PFSK-1 (cell line): ENCODE measurements around the gene ARL3.

Experiments
- POLR2AphosphoS5 ChIP-seq: IDR thresholded peaks from 2 replicates; pipeline ENCODE4 v1.6.1; 2012; ENCODE audit warnings: low read depth, mild to moderate bottlenecking, control low read depth, low read length, moderate library complexity
- REST ChIP-seq, 2 experiments: IDR thresholded peaks; 2 replicates each; pipeline versions ENCODE4 v1.6.1 to v1.8.0; 2011 to 2012; ENCODE audit warnings: low read depth in 2 of 2, low read length in 2 of 2, control low read depth in 1 of 2, inconsistent platforms in 1 of 2, mild to moderate bottlenecking in 1 of 2, moderate library complexity in 1 of 2; ENCODE audit not compliant: insufficient read depth in 1 of 2
- SIN3A ChIP-seq: IDR thresholded peaks from 2 replicates; pipeline ENCODE4 v1.6.1; 2012; ENCODE audit warnings: mild to moderate bottlenecking, low read length, moderate library complexity, borderline replicate concordance; ENCODE audit not compliant: insufficient read depth
- TAF1 ChIP-seq: IDR thresholded peaks from 2 replicates; pipeline ENCODE4 v1.6.1; 2012; ENCODE audit warnings: low read length, control low read depth, borderline replicate concordance; ENCODE audit not compliant: insufficient read depth

GRCh38 chr10:102633287-102633686 lies 80.9 kb downstream of the ARL3 start:
- TF ChIP-seq TAF1 (no peak), POLR2AphosphoS5 (no peak), REST (IDR thresholded peaks at IDR 0.05; ENCODE audit: insufficient read depth in 1 of 2, low read depth in 2 of 2, low read length in 2 of 2) (no peak), SIN3A (no peak)
